Nephron (organoid): ENCODE results near the gene KLHL1.

Experiments used
- H3K27ac Mint-ChIP-seq, 3 experiments: 2 replicates each; pipeline ENCODE4 v1.8.0; 2020; ENCODE audit warnings: mixed read lengths in 3 of 3, mild to moderate bottlenecking in 2 of 3, moderate library complexity in 1 of 3
- H3K27me3 Mint-ChIP-seq: 2 replicates; pipeline ENCODE4 v1.8.0; 2021; ENCODE audit warnings: low read depth, mild to moderate bottlenecking, moderate library complexity, mixed read lengths
- H3K36me3 Mint-ChIP-seq: 2 replicates; pipeline ENCODE4 v1.8.0; 2020; ENCODE audit warnings: low read depth, mixed read lengths
- H3K4me1 Mint-ChIP-seq: 2 replicates; pipeline ENCODE4 v1.8.0; 2020; ENCODE audit warnings: mixed read lengths
- H3K4me3 Mint-ChIP-seq, 3 experiments: 2 replicates each; pipeline ENCODE4 v1.8.0; 2020; ENCODE audit warnings: mild to moderate bottlenecking in 3 of 3, mixed read lengths in 3 of 3, moderate library complexity in 2 of 3
- H3K9me3 Mint-ChIP-seq: 2 replicates; pipeline ENCODE4 v1.8.0; 2020; ENCODE audit warnings: mixed read lengths
- TF ChIP-seq, protein P1 (sequence below), 3 experiments: fragments of 200-600 bp; sonication (generic); IDR thresholded peaks; one replicate each; pipeline ENCODE4 v1.5.0; 2021; ENCODE audit warnings: antibody characterized with exemption in 3 of 3; ENCODE audit not compliant: unreplicated experiment in 3 of 3

KLHL1 gene

GRCh38 chr13:69904784-69905183 lies 203.5 kb downstream of the KLHL1 start:
- Mint-ChIP-seq H3K4me1 (no peaks in the 10 kb centered on the region), H3K27me3 (no peaks in the 10 kb centered on the region), H3K27ac (peak overlapping the region in 2 of 3 experiments; percentile 64 to 68), H3K4me3 (no peak overlapping the region), H3K36me3 (no peaks in the 10 kb centered on the region), H3K9me3 (no peaks in the 10 kb centered on the region)
- TF ChIP-seq, protein P1, sequence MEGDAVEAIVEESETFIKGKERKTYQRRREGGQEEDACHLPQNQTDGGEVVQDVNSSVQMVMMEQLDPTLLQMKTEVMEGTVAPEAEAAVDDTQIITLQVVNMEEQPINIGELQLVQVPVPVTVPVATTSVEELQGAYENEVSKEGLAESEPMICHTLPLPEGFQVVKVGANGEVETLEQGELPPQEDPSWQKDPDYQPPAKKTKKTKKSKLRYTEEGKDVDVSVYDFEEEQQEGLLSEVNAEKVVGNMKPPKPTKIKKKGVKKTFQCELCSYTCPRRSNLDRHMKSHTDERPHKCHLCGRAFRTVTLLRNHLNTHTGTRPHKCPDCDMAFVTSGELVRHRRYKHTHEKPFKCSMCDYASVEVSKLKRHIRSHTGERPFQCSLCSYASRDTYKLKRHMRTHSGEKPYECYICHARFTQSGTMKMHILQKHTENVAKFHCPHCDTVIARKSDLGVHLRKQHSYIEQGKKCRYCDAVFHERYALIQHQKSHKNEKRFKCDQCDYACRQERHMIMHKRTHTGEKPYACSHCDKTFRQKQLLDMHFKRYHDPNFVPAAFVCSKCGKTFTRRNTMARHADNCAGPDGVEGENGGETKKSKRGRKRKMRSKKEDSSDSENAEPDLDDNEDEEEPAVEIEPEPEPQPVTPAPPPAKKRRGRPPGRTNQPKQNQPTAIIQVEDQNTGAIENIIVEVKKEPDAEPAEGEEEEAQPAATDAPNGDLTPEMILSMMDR (IDR thresholded peaks at IDR 0.05; ENCODE audit: unreplicated experiment in 3 of 3): no peak

GRCh38 chr13:69903081-69903480 lies 205.2 kb downstream of the KLHL1 start:
- H3K4me1 Mint-ChIP-seq: no peaks in the 10 kb centered on the region
- no peaks in the 10 kb centered on the region for H3K9me3 Mint-ChIP-seq
- no peak overlapping the region for H3K4me3 Mint-ChIP-seq
- H3K27ac Mint-ChIP-seq: no peak overlapping the region
- TF ChIP-seq, protein P1 (IDR thresholded peaks at IDR 0.05; ENCODE audit: unreplicated experiment in 3 of 3): no peak
- H3K36me3 Mint-ChIP-seq: no peaks in the 10 kb centered on the region
- H3K27me3 Mint-ChIP-seq: no peaks in the 10 kb centered on the region

DNA sequence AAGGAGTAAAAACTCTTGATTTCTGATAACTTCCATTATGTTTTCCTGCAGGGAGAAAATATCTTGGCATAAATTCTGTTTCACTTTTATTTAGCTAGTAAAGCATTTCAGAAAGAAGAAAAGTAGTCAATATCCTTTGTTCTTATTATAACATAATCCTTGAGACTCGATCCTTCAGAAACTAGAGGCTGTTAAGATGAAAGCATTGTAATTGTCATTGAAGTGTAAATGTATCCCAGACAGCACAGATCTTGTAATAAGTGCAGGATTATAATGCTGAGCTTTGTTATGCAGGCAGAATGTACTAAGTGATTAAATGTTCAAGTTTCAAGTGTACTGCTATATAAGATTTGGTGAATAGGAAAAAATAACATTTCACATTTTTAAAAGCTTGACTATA lies 225.8 kb downstream of the KLHL1 start:
- H3K4me3 Mint-ChIP-seq: no peak overlapping the region
- H3K4me1 Mint-ChIP-seq: no peaks in the 10 kb centered on the region
- no peaks in the 10 kb centered on the region for H3K9me3 Mint-ChIP-seq
- TF ChIP-seq, protein P1 (IDR thresholded peaks at IDR 0.05; ENCODE audit: unreplicated experiment in 3 of 3): no peak
- no peaks in the 10 kb centered on the region for H3K36me3 Mint-ChIP-seq
- H3K27ac Mint-ChIP-seq: no peak overlapping the region
- no peaks in the 10 kb centered on the region for H3K27me3 Mint-ChIP-seq

DNA sequence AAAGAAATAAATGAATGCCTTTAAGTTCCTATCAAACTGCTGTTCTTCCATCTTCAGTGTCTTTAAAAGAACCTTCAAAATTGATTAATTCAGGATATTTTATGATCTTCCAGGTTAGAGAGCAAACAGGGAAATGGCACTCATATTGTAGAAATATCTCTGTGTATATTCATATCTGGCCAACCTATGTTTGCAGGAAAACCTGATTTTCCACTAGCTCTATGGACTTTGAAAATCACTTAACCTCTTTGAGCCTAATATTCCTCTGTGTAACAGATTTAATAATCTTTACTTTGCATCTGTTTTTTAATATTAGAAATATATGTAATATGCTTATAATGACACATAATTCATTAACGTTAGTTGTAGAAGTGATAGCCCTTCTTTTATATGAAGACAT lies 228.3 kb downstream of the KLHL1 start:
- H3K4me3 Mint-ChIP-seq: no peak overlapping the region
- no peak overlapping the region for H3K27ac Mint-ChIP-seq
- H3K36me3 Mint-ChIP-seq: no peaks in the 10 kb centered on the region
- TF ChIP-seq, protein P1 (IDR thresholded peaks at IDR 0.05; ENCODE audit: unreplicated experiment in 3 of 3): no peak
- no peaks in the 10 kb centered on the region for H3K9me3 Mint-ChIP-seq
- H3K27me3 Mint-ChIP-seq: no peaks in the 10 kb centered on the region
- no peaks in the 10 kb centered on the region for H3K4me1 Mint-ChIP-seq

GRCh38 chr13:69872321-69873047 lies 235.8 kb downstream of the KLHL1 start:
- no peaks in the 10 kb centered on the region for H3K4me1 Mint-ChIP-seq
- no peak overlapping the region for H3K27ac Mint-ChIP-seq
- TF ChIP-seq, protein P1 (IDR thresholded peaks at IDR 0.05; ENCODE audit: unreplicated experiment in 3 of 3): no peak
- H3K36me3 Mint-ChIP-seq: no peaks in the 10 kb centered on the region
- no peaks in the 10 kb centered on the region for H3K27me3 Mint-ChIP-seq
- H3K4me3 Mint-ChIP-seq: no peak overlapping the region
- H3K9me3 Mint-ChIP-seq: no peaks in the 10 kb centered on the region

- peak overlapping the region in 1 of 3 experiments; percentile 17 for H3K27ac Mint-ChIP-seq
- TF ChIP-seq, protein P1 (IDR thresholded peaks at IDR 0.05; ENCODE audit: unreplicated experiment in 3 of 3): no peak
- no peaks in the 10 kb centered on the region for H3K9me3 Mint-ChIP-seq
- no peaks in the 10 kb centered on the region for H3K4me1 Mint-ChIP-seq
- H3K27me3 Mint-ChIP-seq: no peaks in the 10 kb centered on the region
- no peak overlapping the region for H3K4me3 Mint-ChIP-seq
- no peaks in the 10 kb centered on the region for H3K36me3 Mint-ChIP-seq
These were observed 241.7 kb downstream of the KLHL1 start for GRCh38 chr13:69866555-69866954.
